ENCODE measurements around the gene FRAS1.
A peak's percentile ranks its signal among the peaks of the same experiment; 100 is the strongest.

DNA sequence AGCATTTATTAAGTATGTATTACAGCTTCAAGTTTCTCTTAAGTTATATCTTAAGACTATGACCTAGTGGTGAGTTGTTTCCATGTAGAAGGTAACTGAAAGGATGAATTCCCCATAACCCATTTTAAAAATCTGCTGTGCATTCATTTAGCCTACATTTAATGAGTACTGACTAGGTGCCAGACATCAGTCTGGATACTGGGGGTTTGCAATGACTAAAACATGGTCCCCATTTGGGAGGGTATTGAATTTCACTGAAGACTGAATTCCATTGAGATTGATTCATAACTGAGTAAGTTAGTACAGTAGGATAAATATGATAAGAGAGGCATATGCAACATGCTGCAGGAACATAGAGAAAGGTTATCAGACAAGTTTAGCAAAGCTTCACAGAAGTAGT, 241.5 kb downstream of the FRAS1 start:
- TF ChIP-seq GATA2 (IDR thresholded peaks at IDR 0.05; ENCODE audit: insufficient read depth, insufficient read length, low read depth, low read length) (peak; percentile 23), MAX (IDR thresholded peaks at IDR 0.05; ENCODE audit: insufficient read depth, insufficient read length) (no peak), POLR2A (IDR thresholded peaks at IDR 0.05; ENCODE audit: low read depth, low read length) (no peak), POLR2AphosphoS5 (IDR thresholded peaks at IDR 0.05; ENCODE audit: insufficient read depth, low read depth, low read length) (no peak), MYC (IDR thresholded peaks at IDR 0.05; ENCODE audit: low read depth, low read length) (no peak), EZH2 (IDR thresholded peaks at IDR 0.05; ENCODE audit: borderline replicate concordance, low read depth, low read length, severe bottlenecking) (no peak)
- TF ChIP-seq, protein P1, sequence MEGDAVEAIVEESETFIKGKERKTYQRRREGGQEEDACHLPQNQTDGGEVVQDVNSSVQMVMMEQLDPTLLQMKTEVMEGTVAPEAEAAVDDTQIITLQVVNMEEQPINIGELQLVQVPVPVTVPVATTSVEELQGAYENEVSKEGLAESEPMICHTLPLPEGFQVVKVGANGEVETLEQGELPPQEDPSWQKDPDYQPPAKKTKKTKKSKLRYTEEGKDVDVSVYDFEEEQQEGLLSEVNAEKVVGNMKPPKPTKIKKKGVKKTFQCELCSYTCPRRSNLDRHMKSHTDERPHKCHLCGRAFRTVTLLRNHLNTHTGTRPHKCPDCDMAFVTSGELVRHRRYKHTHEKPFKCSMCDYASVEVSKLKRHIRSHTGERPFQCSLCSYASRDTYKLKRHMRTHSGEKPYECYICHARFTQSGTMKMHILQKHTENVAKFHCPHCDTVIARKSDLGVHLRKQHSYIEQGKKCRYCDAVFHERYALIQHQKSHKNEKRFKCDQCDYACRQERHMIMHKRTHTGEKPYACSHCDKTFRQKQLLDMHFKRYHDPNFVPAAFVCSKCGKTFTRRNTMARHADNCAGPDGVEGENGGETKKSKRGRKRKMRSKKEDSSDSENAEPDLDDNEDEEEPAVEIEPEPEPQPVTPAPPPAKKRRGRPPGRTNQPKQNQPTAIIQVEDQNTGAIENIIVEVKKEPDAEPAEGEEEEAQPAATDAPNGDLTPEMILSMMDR (IDR thresholded peaks at IDR 0.05; ENCODE audit: extremely low read depth in 1 of 2, insufficient read depth in 1 of 2, low read depth in 1 of 2, low read length in 2 of 2), result no peak

Measured in endothelial cell of umbilical vein (primary cell).